ENCODE measurements around the gene DTX1. TPM values are rescaled to one million over a fixed set of nuclear protein-coding genes. Genes with fewer than 3 reads are reported as not detected.

Gene DTX1
- polyA plus RNA-seq, 1 experiment = not detected

DNA sequence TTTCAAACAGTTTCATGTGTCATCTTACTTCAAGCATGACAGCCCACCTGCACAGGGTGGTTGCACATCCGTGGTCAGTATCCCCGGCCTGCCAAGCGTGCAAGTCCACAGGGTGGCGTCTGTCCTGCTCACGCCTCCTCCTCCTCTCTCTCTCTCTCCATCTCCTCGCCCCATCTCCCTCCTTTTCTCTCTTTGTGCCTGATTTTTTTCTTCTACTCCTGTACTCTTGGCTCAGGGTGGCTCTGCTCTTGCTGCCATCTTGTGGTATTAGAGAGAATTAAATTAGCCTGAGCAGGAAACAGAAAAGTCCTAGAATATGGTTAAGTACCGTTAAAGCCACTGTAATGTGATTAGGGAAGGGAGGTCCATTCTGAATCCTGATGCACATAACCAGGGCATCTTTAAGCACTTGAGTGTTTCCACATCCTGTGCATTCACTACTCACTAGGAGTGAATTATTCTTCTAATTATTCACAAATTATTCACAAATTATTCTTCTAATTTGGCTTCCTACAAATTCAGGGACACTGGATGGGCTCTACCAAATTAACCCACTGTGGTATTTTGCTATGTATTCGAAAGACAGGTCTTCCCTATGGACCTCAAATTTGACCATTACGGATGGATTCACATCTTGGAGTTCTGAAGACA lies 25.5 kb upstream of the DTX1 start:
- DNase-seq (ENCODE audit: low read depth) = no peak
- Histone ChIP-seq H3K36me3 (ENCODE audit: control insufficient read depth, insufficient read depth, low read length) (no peaks in the 10 kb centered on the region), H3K27me3 (ENCODE audit: control insufficient read depth, insufficient read depth, low read length) (peaks cover 3% of the 10 kb centered on the region; the same call in 1 of the 2 replicates), H3K4me3 (ENCODE audit: low read depth, low read length) (no peak overlapping the region)
- POLR2A ChIA-PET = no interaction called here
- TF ChIP-seq, protein P1, sequence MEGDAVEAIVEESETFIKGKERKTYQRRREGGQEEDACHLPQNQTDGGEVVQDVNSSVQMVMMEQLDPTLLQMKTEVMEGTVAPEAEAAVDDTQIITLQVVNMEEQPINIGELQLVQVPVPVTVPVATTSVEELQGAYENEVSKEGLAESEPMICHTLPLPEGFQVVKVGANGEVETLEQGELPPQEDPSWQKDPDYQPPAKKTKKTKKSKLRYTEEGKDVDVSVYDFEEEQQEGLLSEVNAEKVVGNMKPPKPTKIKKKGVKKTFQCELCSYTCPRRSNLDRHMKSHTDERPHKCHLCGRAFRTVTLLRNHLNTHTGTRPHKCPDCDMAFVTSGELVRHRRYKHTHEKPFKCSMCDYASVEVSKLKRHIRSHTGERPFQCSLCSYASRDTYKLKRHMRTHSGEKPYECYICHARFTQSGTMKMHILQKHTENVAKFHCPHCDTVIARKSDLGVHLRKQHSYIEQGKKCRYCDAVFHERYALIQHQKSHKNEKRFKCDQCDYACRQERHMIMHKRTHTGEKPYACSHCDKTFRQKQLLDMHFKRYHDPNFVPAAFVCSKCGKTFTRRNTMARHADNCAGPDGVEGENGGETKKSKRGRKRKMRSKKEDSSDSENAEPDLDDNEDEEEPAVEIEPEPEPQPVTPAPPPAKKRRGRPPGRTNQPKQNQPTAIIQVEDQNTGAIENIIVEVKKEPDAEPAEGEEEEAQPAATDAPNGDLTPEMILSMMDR (IDR thresholded peaks at IDR 0.05; ENCODE audit: insufficient read depth, low read depth, low read length) = peak; percentile 71
- CTCF ChIA-PET = interaction anchor here (0.7 to 2.6 kb wide), 6 partner anchors 10 to 514 kb away, joined by 3 to 28 read pairs (median 4); no protein-coding TSS in a partner anchor

DNA sequence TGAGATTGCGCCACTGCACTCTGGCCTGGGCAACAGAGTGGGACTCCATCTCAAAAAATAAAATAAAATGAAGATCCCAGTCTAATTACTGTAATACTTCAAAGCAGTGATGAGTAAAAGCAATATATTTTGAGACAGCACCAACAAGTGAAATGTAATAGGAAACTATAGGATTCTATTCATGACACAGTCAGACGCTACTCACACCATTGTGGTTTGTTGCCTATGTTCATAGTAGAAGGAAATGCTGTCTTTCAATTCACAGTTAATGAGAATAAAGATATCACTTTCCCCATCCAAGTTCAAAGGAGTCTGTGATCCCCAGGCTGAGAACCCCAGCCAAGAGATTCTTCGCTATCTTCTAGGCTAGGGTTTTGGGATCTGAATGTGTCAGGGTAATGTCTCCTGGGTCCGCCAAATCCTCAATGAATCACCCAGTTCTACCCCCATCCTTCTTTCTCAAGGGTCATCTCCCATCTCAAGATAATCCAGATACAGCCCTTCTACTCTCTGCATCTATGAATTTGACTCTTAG lies 16.6 kb upstream of the DTX1 start:
- no peak overlapping the region for H3K4me3 ChIP-seq (ENCODE audit: low read depth, low read length)
- DNase-seq (ENCODE audit: low read depth) = no peak
- TF ChIP-seq, protein P1 (IDR thresholded peaks at IDR 0.05; ENCODE audit: insufficient read depth, low read depth, low read length) = no peak
- POLR2A ChIA-PET = no interaction called here
- peaks cover 1% of the 10 kb centered on the region; the same call in 1 of the 2 replicates for H3K27me3 ChIP-seq (ENCODE audit: control insufficient read depth, insufficient read depth, low read length)
- H3K36me3 ChIP-seq (ENCODE audit: control insufficient read depth, insufficient read depth, low read length) = no peaks in the 10 kb centered on the region
- CTCF ChIA-PET = interaction anchor here (1.4 to 1.8 kb wide), 2 partner anchors 8 to 47 kb away, joined by 4 to 7 read pairs; no protein-coding TSS in a partner anchor

DNA sequence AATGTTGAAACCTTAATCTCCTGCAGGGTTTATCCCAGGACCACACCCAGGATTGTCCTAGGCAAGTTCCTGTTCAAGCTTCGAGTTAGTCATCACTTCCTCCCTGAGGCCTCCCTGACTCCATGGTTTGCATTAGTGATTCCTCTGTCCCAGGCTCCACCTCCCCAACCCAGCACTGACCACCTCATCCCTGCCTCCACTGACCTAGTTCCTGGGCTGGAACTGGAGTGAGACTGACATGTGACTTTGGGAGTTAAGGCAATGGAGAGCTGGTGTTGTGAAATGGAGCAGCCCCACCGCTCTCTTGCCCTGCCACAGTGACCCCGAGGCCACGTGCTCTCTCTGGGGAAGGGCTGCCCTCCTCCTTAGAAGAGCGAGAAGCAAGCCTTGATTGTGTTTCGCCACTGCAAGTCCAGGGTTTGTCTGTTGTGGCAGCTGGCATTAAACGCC lies 15.8 kb upstream of the DTX1 start:
- peak; percentile 9 for DNase-seq (ENCODE audit: low read depth)
- TF ChIP-seq, protein P1 (IDR thresholded peaks at IDR 0.05; ENCODE audit: insufficient read depth, low read depth, low read length) = no peak
- Histone ChIP-seq H3K36me3 (ENCODE audit: control insufficient read depth, insufficient read depth, low read length) (no peaks in the 10 kb centered on the region), H3K4me3 (ENCODE audit: low read depth, low read length) (no peak overlapping the region), H3K27me3 (ENCODE audit: control insufficient read depth, insufficient read depth, low read length) (peaks cover 1% of the 10 kb centered on the region; the same call in 1 of the 2 replicates)
- ChIA-PET CTCF (interaction anchor here (0.5 to 1.8 kb wide), 2 partner anchors 8 to 49 kb away, joined by 3 to 4 read pairs; no protein-coding TSS in a partner anchor), POLR2A (no interaction called here)

DNA sequence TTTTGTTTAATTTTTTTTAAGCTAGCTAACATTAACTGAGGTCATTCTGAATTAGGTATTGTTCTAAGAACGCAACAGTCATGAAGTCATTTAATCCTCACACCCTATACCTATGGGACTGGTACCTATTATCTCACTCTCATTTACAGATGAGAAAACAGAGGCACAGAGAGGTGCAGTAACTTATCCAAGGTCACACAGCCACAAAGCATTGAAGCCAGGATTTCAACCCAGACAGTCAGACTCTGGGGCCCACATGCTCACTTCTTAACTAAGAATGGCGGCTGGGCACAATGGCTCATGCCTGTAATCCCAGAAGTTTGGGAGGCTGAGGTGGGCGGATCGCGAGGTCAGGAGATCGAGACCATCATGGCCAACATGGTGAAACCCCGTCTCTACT lies 15.0 kb upstream of the DTX1 start:
- DNase-seq (ENCODE audit: low read depth) = no peak
- Histone ChIP-seq H3K36me3 (ENCODE audit: control insufficient read depth, insufficient read depth, low read length) (no peaks in the 10 kb centered on the region), H3K4me3 (ENCODE audit: low read depth, low read length) (no peak overlapping the region), H3K27me3 (ENCODE audit: control insufficient read depth, insufficient read depth, low read length) (peaks cover 1% of the 10 kb centered on the region; the same call in 1 of the 2 replicates)
- POLR2A ChIA-PET = no interaction called here
- CTCF ChIA-PET = interaction anchor here (1.8 kb wide), 1 partner anchor 9 kb away, joined by 4 read pairs; no protein-coding TSS in a partner anchor
- TF ChIP-seq, protein P1 (IDR thresholded peaks at IDR 0.05; ENCODE audit: insufficient read depth, low read depth, low read length) = no peak

DNA sequence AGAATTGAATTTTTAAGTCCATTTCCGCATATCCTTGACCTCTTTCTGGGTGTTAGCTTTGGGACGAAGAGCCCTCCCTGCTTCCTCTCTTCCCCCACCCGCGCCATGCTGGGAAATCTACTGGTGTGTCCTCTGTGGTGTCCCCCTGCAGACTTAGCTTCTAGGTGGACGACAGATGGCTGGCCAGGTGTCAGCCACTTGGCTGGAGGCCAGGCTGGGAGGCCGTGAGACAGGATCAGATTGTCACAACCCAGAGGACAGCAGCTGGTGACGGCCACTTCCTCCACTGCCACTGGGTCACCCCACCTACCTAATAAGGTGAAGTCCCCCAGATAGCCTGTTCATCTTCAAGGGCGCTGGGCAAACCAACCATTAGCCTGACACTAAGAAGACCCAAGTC lies 13.3 kb upstream of the DTX1 start:
- no peak for DNase-seq (ENCODE audit: low read depth)
- no peaks in the 10 kb centered on the region for H3K36me3 ChIP-seq (ENCODE audit: control insufficient read depth, insufficient read depth, low read length)
- H3K4me3 ChIP-seq (ENCODE audit: low read depth, low read length) = no peak overlapping the region
- ChIA-PET CTCF (interaction anchor here (1.4 kb wide), 1 partner anchor 13 kb away, joined by 3 read pairs; no protein-coding TSS in a partner anchor), POLR2A (no interaction called here)
- TF ChIP-seq, protein P1 (IDR thresholded peaks at IDR 0.05; ENCODE audit: insufficient read depth, low read depth, low read length) = no peak
- H3K27me3 ChIP-seq (ENCODE audit: control insufficient read depth, insufficient read depth, low read length) = peaks cover 1% of the 10 kb centered on the region; the same call in 1 of the 2 replicates

Data from BJ (cell line).